B cell (primary cell): ENCODE data around the gene DCAF4.

Source experiments
- EZH2 ChIP-seq: IDR thresholded peaks from 2 replicates; pipeline ENCODE4 v1.6.1; 2012; ENCODE audit warnings: borderline replicate concordance, low read depth, mild to moderate bottlenecking, moderate library complexity, low read length; ENCODE audit not compliant: insufficient read depth, poor library complexity, severe bottlenecking
- TF ChIP-seq, protein P1 (sequence below): fragments of 200-600 bp; IDR thresholded peaks from one replicate; pipeline ENCODE4 v1.8.0; 2022; ENCODE audit warnings: antibody characterized with exemption, mild to moderate bottlenecking

DNA sequence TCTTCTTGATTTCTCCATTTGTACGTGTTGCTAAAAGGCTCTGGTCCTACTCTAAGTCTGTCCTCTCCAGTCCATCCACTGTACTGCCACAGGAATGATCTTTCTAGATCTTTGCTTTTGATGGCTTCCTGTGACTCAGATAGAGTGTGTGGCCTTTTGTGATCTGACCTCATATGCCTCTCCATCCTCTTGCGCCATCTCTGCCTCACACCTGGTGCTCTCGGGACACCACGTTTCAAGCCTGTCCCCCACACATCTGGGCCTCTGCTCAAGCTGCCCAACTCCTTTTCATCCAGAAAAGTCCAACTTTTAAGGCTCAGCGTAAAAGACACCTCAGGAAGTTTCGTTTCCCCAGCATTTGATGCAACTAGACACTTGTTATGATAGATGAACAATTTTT, 39.0 kb downstream of the DCAF4 start:
- TF ChIP-seq, protein P1, sequence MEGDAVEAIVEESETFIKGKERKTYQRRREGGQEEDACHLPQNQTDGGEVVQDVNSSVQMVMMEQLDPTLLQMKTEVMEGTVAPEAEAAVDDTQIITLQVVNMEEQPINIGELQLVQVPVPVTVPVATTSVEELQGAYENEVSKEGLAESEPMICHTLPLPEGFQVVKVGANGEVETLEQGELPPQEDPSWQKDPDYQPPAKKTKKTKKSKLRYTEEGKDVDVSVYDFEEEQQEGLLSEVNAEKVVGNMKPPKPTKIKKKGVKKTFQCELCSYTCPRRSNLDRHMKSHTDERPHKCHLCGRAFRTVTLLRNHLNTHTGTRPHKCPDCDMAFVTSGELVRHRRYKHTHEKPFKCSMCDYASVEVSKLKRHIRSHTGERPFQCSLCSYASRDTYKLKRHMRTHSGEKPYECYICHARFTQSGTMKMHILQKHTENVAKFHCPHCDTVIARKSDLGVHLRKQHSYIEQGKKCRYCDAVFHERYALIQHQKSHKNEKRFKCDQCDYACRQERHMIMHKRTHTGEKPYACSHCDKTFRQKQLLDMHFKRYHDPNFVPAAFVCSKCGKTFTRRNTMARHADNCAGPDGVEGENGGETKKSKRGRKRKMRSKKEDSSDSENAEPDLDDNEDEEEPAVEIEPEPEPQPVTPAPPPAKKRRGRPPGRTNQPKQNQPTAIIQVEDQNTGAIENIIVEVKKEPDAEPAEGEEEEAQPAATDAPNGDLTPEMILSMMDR: no peak
- no peak for TF ChIP-seq EZH2
